ENCODE data around the gene CREBBP.

The CREBBP gene

DNA sequence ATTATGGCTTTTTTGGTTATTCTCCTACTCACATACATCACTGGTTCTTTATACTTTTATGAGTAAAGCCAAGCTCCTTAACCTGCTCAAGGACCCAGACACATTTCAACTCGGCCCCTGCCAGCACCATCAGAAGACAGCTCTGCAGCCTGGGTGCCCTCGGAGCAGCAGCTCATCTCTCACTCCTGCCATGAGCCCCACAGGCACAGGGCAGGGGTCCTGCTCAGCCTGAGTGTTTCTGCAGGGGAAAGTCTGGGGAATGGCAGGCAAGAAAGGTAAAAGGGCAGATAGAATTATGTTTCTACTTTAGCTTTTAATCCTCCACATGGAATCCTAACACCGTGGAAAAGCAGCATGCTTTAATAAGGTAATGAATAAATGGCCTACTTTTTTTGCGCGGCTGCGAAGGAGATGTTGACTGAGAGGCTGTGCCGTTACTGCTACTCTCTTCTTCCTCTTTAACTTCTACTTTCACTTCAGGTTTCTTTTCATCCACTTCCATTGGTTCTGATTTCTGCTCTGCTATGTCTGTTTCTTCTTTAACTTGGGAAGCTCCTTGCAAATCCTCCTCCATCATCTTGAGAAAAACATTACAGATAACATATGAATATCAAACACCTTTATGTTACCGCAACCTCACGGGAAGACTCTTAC is 113.1 kb downstream of the CREBBP start:
- DNase-seq (ENCODE audit: low read depth) = no peak

DNA sequence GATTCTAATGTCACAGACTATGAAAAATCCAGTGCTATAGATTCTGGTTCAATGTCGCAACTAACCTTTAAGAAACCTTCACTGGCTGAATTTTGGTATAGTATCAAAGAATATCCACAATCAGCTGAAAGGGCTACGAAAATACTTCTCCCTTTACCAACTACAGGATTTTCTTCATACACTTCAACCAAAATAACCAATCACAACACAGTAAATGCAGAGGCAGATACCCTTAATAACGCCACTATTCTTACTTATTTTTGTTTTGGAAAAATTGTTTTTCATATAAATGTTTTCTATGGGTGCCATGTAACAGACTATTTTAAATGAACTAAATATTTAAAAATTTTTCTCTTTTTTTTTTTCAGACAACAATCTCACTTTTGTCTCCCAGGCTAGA is 114.3 kb downstream of the CREBBP start:
- DNase-seq (ENCODE audit: low read depth) = no peak

DNA sequence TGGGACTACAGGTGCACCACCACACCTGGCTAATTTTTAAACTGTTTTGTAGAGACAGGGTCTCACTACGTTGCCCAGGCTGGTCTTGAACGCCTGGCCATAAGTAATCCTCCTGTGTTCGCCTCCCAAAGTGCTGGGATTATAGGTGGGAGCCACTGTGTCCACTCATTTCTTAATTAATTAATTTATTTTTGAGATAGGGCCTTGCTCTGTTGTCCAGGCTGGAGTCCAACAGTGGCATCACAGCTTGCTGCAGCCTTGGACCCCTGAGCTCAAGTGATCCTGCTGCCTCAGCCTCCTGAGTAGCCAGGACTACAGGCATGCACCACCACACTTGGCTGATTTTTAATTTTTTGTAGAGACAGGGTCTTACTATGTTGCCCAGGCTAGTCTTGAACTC is 116.1 kb downstream of the CREBBP start:
- DNase-seq (ENCODE audit: low read depth) = no peak

DNA sequence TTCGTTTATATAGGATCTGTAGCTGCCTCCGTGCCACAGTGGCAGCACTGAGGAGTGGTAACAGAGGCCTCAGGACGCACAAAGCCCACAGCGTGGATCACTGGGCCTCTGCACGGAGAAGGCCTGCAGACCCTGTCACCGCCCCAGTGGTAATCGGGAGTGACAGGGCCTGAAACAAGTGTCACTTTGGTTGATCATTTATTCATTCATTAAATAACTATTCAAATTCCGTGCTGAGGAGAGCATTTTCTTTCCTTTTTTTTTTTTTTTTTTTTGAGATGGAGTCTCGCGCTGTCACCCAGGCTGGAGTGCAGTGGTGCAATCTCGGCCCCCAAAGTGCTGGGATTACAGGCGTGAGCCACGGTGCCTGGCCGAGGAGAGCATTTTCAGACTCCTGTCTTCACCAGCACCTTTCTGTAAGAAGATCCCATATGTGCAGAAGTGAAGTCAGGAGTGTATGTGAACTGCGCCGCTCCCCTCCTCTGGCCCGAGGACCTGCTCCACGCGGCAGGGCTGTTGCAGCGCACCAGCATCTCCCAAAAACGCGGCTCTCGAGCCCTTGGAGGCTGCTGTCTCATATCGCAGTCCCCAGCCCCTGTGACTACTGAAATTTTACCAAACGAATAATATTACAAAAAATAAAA is 118.3 kb downstream of the CREBBP start:
- DNase-seq (ENCODE audit: low read depth) = no peak

DNA sequence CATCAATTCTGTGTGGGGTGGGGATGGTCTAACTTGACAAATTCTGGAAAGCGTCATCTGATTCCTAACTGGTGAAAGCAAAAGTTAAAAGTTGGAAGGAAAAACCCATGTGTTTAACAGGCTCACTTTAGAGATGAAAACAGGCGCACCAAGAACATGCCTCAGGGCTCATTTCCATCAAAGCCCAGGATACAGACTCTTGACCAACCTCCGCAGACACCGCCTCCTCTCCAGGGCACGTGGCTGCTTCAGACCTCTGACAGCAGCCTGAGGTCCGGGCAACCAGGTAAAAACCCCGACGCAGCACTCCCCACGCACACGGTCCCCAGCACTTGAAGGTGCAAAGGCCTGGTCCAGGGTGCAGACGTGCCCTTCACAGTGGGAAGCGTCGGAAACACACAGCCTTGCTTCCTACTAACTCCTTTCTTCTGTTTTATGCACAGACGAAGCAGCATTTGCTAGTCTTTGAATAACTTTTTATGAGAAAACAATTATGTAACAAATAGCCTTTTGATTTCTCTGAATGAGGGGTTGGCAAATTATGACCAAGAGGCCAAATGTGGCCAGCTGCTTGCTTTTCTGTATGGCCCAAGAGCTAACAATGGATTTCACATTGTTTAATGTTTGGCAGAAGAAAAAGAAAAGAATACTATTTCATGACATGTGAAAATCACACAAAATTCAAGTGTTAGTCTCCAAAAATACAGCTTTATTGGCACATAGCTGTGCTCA is 119.0 kb downstream of the CREBBP start:
- DNase-seq (ENCODE audit: low read depth) = no peak

DNA sequence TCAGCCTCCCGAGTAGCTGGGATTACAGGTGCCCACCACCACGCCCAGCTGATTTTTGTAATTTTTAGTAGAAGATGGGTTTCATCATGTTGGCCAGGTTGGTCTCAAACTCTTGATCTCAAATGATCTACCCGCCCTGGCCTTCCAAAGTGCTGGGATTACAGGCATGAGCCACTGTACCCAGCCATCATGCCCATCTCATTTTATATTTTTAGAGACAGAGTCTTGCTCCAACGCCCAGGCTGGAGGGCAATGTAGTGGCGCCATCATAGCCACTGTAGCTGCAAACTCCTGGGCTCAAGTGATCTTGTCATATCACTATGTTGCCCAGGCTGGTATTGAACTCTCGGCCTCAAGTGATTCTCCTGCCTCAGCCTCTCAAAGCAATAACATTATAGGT is 120.0 kb downstream of the CREBBP start:
- DNase-seq (ENCODE audit: low read depth) = no peak

DNA sequence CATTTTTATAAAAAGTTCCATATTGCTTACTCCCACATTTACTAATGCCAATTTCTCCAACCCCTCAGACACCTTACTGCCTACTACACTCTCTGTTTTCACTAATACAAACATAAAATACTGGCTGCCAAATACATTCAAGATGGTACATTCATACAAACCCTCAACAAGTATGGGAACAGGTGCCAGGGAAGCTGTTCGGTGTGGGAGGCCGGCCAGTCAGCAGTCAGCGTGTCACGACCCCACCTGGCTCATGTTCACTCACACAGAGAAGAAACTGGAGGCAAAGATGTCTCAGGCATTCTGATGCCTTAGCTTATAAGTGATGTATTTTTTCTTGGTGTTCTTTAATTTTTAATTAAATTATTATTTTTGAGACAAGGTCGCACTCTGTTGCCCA is 120.8 kb downstream of the CREBBP start:
- no peak for DNase-seq (ENCODE audit: low read depth)

DNA sequence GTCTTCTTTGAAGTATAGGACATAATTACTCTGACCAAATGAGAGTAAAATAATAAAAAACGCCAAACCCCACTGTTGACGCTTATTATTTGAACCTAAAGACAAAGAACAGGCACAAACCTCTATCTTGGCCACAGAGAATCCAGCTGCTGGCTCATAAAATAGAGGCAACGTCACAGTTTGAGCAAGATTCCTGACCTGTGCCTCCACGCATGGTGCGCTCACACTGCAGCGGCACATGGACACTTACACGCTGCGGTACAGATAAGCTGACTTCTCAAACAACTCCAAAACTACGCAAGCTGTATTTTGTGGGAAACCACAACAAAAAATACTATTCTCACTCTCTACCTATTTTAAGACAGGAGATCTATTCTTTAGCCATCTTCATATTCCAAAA is 124.4 kb downstream of the CREBBP start:
- no peak for DNase-seq (ENCODE audit: low read depth)

DNA sequence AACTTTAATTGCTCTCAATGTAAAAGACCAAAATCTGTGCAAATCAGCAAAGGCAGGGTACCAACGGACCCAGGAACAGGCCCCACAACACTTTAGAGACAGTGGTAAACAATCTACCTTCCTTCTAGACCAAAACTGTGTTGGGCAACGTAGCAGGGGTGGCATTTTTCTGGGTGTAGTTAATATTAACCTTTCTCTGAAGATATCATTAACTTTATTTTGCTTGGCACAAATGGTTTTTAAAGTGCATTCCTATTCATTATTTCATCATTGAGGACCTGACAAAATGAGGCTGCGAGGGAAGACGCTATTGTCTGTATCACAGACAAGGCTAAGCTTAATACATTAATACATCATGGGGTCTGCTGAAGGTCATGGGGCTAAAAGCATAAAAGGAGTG is 125.3 kb downstream of the CREBBP start:
- no peak for DNase-seq (ENCODE audit: low read depth)

DNA sequence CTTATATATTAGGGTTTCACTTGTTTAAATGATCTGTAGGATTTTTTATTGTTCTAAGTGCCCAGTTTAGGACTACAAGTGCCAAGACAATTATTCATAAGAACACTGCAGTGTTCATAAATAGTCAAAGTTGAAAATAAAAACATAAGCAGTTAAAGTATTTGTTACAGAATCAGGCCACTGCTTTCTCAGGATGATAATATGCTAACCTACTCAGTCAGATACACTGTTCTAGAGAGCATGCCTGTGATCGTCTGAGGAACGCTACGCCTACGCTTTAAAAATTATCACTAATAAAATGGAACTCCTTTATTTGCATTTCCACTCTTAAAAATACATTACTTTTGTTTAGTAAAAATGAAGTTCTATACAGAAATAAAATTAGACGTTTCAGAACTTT is 125.7 kb downstream of the CREBBP start:
- no peak for DNase-seq (ENCODE audit: low read depth)

DNA sequence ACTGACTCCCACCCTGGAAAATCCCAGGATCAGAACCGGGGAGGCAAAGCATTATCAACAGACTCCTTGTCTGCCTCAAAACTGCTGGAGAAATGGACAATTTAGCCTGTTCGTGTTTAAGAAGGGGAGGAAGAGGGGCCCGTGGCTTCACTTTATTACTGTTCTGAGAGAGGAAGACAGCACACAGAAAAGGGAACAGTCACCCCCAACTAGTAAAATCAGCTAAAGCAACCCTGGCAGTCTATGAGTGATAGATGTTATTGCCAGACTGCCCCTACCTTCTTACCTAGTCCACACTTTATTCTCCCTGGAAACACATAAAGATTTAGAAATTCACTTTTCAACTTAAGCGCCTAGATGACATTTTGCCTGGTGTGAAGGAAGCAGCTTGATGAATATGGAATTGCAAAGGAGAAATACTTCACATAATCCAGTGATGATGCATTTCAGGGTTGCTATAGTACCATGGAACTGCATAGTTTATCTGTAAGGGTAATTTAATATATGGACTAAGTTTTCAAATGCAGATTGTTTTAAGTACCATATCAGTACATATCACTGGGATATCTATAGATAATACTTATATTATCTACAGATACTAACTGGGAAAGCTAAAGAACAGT is 126.3 kb downstream of the CREBBP start:
- peak; percentile 34 for DNase-seq (ENCODE audit: low read depth)

DNA sequence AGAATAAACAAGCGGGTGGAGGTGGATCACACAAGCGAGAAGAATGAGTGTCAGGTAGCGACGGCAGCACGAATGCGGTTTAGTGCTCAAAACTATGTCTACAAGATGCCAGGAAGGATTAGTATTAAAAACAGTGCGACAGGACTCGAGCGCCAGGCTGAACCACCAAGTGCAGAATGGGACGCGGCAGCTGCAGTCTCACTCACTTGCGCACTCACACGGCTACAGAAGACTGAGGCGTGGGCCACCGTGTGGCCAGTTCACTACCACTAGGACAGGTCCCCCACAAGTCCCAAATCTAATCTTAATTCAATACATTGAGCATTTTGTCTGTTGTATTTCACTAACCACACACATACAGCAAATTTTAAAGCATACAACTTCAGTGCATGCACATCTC is 127.5 kb downstream of the CREBBP start:
- DNase-seq (ENCODE audit: low read depth) = no peak

DNA sequence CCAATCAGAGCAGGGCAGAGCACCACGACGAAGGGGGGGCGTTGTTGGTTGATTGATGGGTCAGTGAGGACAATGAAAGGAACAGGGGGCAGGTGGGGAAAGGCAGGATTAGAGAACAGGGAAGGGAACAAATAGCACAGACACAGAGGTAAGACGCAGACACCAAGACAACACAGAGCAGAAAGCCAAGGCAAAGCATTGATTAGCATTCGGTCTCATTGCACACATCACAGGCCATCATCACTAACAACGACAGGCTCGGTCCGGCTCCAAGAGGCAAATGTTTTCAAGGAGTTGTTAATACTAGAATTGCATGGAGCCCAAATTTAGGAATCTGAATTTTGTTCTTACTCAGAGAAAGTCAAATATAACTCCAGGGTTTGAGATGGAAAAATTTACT is 128.6 kb downstream of the CREBBP start:
- DNase-seq (ENCODE audit: low read depth) = no peak

DNA sequence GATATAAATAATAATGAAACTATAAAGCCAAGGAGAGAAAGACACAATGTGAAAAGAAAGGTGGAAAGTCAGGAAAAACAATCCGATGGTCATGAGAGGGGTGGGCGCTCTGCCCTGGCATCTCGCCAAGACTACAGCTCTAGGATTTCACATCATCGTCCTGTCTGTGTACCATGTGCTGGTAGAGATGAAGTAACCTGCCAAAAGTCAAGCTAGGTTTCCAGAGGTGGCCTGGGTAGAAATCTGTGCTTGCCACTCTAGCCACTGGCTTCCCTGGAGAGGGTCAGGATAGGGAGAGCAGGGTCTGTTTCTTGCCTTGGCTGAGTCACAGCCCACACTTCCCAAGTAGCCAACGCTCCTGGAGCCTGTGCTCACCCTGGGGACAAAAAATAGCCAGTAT is 132.2 kb downstream of the CREBBP start:
- no peak for DNase-seq (ENCODE audit: low read depth)

DNA sequence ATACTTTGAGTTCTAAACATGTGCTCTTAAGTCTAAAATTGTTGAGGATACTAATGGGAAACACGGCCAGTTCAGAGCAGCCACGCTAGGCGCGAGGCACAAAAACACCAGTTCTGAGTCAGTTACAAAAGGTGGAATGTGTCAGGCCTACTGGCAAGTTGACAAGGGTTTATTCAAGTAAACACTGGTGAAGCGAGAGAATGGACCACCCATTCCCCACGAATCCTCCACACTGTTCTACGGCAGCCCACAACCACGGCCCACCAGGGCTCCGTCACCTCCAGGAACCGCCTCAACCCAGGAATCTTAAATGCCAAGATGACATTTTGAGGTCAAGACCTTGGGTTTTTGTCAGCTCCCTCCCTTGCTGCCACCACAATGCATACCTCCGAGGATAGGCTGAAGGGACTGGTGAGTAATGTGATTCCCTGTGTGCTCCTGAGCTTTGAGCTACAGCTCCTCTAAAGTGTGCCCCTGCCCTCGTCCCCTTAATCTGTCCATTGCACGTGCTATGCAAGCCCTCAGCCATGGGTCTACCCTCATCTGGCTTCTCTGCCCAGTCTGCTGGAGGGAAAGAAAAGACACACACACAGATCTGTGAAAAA is 134.7 kb downstream of the CREBBP start:
- no peak for DNase-seq (ENCODE audit: low read depth)

DNA sequence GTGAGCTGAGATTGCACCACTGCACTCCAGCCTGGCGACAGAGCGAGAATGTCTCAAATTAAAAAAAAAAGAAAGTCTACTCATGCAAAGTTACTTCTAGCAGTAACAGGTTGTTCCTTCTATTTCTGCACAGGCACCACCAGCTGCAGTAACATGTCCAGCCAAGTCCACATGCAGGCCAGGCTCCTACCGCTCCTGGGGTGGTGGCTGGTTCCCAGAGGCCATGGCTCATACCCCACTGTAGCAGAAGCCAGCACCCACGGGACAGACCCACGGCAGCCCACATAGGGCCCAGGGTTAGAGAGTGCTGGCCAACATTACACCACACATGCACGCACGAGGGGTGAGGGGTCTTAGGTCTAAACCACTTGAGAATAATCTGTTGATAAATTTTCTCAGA is 136.5 kb downstream of the CREBBP start:
- DNase-seq (ENCODE audit: low read depth) = no peak

DNA sequence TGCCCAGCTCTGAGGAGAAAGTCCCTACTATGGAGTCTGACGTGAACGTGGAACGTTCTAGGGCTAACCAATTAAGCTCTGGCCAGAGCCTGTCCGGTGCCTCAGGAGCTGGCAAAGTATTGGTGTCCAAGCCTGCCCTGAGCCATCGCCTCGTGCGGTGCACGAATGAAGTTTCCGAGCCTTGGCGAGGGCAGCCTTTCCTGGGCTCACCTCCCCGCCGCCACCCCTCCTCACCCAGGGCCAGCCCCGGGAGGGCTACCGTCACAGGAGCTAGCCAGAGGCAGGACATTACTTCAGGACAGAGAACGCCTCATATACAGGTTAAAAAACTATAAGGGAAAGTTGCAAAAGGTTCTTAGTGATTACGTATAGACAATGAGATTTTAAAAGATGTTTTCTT is 139.6 kb downstream of the CREBBP start:
- no peak for DNase-seq (ENCODE audit: low read depth)

DNA sequence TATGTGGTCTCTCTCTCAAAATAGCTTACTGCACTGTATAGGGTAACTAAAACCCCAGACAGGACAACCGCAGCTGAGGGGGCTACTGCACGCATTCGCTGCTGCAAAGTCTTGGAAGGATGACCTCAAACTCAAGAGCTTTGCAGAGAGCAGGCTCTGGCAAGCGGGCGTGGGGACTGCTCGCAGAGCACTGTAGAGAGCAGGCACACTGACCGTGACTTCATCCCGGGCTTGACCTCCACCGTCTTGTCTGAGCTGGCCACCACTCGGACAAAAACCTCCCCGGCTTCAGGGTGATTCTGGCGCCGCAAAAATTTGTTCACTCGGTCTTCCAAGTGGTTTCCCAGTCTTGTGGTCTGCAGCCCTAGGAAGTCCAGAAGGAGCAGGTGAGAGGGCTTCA is 140.3 kb downstream of the CREBBP start:
- no peak for DNase-seq (ENCODE audit: low read depth)

DNA sequence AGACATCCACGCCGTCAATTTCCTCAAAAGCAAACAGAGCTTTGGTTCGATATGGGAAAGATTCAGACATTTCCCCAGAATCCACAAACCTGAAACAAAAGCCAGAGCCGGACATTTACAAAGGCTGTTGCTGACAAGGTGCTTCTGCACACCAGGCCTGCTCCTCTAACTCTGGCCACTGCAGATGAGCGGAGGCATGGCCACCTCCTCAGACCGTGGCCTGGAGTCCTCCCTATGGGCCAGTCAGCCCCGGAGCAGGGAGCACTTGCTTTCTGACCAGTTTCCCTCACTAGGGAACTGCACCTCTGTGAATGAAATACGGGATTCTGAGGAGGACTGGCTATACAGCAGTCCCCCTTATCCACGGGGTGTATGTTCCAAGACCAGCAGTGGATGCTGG is 140.9 kb downstream of the CREBBP start:
- no peak for DNase-seq (ENCODE audit: low read depth)

DNA sequence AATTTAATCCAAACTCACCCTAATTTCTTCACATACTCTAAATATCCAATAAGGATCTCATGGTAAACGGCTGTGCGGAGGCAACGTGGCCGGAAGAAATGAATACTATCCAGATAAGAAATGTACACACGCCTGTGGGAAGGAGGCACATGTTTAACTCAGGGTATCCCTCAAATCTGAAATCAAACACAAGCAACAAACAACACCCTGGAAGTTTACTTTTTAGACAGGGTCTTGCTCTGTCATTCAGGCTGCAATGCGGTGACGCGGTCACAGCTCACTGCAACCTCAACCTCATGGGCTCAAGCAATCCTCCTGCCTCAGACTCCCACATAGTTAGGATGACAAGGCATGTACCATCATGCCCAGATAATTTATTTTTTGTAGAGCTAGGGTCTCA is 142.0 kb downstream of the CREBBP start:
- DNase-seq (ENCODE audit: low read depth) = no peak

DNA sequence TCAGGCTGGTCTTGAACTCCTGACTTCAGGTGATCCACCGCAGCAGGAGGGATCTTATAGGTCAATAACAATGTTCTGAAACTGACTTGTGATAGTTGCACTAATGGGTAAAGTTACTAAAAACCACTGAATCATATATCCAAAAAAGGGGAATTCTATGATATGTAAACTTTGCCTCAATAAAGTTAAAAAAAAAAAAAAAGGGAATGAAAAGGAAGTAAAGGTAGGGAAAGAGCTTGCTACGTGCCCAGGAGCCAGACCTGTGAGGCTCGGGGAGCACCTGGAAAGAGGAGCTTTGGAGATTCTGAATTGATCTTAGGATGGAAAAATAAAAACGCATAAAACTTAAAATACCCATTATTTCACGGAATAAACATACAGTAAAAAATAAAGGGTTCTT is 142.4 kb downstream of the CREBBP start:
- DNase-seq (ENCODE audit: low read depth) = no peak

DNA sequence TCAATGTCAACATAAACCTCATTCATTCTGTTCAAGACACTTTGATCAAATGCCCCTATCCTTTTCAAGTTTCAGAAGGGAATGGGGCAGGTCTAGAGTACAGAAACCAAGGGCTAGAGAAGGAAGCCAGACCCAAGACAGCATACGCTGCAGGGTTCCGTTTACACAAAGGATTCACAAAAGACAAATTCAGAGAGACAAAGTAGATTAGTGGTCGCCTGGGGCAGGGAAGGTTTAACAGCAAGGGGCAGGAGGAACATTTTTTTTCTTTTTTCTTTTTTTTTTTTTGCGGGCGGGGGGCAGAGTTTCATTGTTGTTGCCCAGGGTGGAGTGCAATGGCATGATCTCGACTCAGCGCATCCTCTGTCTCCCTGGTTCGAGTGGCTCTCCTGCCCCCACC is 143.3 kb downstream of the CREBBP start:
- DNase-seq (ENCODE audit: low read depth) = no peak

DNA sequence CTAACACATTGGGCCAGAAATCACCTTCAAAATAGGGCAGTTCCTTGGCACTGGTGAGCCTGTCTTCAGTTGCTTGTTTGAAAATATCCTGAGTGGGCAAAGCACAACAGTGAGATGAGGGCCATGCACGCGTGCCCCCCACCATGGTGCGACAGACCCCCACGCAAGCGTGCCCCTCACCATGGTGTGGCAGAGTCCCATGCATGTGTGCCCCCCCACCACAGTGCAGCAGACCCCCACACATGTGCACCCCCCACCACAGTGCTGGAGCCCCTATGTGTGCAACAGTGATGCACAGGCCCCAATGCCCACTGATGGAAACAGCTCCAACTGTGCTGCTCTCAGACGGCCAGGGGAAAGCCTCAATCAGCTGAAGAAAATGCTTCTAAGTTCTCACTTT is 144.4 kb downstream of the CREBBP start:
- no peak for DNase-seq (ENCODE audit: low read depth)

All from fibroblast of gingiva (primary cell).